ENCODE results near the gene ARL6IP5.

The ARL6IP5 gene

DNA sequence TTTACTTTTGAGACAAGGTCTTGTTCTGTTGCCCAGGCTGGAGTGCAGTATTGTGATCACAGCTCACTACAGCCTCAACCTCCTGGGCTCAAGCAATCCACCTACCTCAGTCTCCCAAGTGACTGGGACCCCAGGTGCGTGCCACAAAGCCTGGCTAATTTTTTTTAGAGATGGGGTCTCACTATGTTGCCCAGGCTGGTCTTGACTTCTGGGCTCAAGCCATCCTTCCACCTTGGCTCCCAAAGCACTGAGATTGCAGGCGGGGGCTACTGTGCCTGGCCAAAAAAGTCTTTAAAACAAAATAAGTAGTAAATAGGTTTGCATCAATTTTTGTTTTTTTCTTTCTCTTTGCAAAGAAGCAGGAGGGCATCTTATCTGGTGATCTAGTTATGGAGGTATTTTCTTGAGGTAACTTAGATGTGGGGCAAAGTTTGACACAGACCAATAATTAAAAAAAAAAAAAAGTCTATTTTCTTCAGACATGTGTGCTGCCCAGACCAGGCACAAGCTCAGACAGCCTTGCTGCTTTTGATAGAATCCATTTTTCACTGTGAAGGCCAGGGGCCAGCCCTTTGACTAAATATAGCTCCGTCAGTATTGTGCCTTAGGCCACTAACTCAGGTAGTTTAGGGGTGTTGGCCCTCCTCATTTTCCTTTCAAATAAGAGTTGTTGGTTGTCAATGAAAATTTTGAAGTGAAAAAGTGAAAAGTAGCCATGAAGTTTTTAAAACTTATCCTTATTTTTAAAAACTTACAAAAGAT, 2.5 kb downstream of the ARL6IP5 start:
- no peak for DNase-seq

GRCh38 chr3:69088063-69088462, 3.3 kb downstream of the ARL6IP5 start:
- no peak for DNase-seq

DNA sequence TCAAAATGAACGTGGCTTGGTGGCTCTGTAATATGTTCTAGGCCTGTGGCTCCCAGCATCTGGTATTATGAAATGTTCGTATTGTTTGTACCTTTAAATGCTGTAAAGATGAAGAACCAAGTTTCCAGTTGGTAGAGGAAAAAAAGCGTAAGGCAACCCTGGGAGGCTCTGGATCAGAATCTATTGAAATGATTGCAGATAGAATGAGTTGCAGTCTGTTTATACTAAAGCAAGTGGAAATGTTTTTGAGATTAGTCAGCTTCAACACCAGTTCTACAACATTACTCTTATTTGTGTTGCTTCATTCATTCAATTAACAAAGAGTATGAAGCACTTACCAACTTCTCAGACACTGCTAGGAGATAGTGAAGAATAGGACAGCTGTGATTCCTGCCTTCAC, 5.3 kb downstream of the ARL6IP5 start:
- DNase-seq, result no peak

DNA sequence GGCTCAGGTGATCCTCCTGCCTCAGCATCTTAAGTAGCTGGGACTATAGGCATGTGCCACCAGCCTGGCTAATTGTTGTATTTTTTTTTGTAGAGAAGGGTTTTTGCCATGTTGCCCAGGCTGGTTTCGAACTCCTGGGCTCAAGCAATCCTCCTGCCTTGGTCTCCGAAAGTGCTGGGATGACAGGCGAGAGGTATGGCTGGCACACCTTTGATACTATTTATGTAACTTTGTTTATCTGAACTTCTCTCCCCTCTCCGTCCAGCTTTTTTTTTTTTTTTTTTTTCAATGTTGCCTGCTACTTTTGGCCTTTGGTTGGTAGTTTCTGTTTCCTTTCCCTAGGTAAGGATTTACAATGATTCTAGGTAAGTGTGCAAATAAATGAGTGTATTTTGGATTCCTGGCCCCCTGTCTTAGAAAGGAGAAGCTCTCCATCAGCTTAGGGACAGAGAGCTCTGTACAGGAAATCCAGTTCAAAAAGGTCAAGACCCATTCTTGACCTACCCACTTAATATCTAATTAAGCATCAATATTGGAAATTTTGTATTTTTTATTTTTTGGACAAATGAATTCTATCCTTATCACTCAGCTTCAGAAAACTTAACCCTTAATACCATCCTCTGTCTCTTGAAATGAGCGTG, 6.8 kb downstream of the ARL6IP5 start:
- DNase-seq, result no peak

DNA sequence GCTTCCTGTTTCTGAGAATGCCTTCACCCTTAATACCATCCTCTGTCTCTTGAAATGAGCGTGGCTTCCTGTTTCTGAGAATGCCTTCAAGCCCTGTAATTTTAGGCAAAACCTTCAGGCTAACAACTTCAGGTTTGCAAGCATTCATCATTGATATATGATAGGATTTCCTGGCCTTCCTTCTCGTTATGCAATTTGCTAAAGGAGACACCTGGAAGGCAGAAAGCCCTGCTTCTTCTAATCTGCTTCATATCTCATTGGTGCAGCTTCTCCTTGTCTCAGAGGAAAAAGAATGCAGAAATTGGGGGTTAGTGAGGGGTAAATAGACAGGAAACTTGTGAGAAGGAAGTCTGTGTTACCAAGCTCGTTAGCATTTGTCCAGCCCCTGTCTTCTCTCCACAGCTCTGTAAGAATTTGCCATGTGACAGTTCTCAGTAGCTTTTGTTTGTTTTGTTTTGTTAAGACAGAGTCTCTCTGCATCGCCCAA, 7.3 kb downstream of the ARL6IP5 start:
- no peak for DNase-seq

DNA sequence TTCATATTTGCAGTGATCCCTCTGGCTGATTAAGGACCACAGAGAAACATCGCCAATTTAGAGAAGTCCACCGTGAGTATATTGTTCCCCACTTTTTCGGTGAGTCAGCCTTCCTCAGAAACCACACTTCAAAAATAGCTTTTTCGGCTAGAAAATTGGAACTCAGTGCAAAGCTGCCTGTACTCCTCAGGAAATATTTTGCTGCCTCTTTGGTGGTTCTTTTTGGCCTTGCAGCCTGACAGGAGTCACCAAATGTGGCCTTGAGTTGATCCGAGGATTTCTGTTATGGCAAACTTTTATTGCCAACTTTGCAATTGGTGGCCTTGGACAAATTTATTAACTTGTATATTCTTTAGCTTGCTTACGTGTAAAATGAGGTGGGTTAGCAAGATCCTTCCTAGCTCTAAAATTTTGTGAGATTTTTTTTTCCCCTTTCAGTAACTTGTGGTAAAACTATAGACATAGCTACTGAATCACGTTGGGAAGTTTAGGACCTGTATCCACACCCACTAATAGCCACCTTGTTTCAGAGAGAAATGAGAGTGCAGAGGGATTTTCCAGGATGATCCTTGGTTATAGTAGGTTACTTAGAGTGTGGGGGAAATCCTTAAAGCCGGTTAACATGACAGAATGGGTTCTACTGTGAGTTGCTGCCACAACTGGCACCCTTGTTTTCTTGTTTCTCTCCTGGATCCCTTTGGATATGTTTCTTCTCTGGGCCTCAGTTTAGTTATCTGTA, 9.9 kb downstream of the ARL6IP5 start:
- no peak for DNase-seq

GRCh38 chr3:69095636-69096035, 10.9 kb downstream of the ARL6IP5 start:
- DNase-seq, result no peak

DNA sequence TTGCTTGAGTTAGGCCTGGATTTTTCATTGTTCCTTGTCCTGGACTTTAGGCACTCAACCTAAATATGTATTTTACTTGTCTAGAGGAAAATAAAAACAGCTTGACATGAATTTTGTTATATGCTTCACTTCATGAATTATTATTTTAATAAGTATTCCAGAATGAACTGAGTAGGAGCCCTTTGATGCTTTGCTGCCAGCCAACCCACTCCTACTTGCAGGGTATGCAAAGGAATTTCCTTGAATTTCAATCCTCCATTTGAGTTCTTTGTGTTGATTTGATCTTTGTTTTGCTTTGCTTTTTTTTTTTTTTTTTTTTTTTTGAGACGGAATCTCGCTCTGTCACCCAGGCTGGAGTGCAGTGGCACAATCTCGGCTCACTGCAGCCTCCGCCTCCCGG, 11.6 kb downstream of the ARL6IP5 start:
- no peak for DNase-seq

DNA sequence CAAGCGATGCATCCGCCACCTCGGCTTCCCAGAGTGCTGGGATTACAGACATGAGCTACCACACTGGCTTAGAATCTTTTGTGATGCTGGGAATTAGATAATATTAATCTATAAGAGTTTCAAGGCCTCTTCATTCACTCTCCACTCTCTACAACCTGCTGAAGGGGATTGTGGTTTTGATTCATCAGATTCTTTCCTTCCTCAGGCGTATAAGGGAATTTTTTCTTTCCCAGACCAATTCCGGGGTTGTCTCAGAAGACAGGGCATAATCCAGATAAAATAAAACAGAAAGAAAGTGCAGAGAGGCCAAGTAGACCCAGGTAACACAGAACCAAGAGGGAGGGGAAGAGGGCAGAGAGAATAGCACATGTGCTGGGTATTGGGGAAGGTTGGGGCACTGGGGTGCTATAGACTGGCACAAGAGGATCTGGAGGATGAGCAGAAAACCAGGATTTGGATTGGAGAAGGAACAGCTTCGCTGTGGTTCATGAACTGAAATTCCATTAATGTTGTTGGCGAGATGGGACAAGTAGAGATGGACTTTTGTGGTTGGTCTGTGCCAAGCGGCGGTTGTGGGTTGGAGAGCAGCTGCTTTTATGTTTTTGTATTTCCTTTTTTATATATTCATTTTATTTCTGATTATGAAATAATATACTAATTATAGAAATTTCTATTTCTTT, 12.8 kb downstream of the ARL6IP5 start:
- DNase-seq, result no peak

GRCh38 chr3:69099576-69099975, 14.8 kb downstream of the ARL6IP5 start:
- no peak for DNase-seq

DNA sequence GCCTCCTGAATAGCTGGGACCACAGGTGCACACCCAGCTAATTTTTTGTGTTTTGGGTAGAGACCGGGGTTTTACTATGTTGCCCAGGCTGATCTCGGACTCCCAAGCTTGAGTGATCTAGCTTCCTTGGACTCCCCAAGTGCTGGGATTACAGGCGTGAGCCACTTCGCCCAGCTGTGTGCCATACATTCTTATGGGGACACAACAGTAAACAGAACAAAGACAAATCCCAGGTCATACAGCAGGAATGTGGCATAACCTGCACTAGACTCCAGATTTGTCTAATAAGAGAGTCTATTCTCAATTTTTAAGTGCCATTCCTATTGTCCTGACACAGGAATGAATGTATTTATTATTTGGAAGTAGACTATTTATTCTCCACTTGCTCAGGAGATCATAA, 17.6 kb downstream of the ARL6IP5 start:
- DNase-seq, result no peak

DNA sequence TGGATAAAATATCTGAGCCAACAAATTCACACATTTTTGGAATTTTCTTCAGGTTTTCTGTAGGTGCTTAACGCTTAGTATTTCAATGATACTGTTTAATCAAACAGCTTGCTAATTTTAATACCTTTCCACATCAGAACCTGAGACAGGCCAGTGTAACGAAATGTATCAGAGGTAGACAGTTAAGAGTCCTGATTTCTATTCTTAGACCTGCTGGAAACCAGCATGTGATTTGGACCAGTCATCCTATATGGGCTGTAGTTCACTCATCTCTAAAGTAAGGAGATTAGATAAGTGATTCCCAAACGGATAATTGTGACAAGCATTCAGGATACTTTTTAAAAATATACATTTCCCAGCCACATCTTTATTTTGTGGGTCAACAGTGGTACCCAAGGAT, 18.4 kb downstream of the ARL6IP5 start:
- DNase-seq, result no peak

DNA sequence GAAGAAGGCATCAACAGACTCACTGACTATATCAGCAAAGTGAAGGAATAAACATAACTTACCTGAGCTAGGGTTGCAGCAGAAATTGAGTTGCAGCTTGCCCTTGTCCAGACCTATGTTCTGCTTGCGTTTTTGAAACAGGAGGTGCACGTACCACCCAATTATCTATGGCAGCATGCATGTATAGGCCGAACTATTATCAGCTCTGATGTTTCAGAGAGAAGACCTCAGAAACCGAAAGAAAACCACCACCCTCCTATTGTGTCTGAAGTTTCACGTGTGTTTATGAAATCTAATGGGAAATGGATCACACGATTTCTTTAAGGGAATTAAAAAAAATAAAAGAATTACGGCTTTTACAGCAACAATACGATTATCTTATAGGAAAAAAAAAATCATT, 19.8 kb downstream of the ARL6IP5 start:
- no peak for DNase-seq

DNA sequence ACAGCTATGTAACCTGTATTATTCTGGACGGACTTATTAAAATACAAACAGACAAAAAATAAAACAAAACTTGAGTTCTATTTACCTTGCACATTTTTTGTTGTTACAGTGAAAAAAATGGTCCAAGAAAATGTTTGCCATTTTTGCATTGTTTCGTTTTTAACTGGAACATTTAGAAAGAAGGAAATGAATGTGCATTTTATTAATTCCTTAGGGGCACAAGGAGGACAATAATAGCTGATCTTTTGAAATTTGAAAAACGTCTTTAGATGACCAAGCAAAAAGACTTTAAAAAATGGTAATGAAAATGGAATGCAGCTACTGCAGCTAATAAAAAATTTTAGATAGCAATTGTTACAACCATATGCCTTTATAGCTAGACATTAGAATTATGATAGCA, 20.6 kb downstream of the ARL6IP5 start:
- DNase-seq, result no peak

GRCh38 chr3:69107841-69108240, 23.1 kb downstream of the ARL6IP5 start:
- no peak for DNase-seq

GRCh38 chr3:69108811-69109210, 24.1 kb downstream of the ARL6IP5 start:
- DNase-seq, result no peak

- DNase-seq, result no peak
These were observed 26.3 kb downstream of the ARL6IP5 start for GRCh38 chr3:69110941-69111546.

GRCh38 chr3:69113536-69113935, 28.8 kb downstream of the ARL6IP5 start:
- no peak for DNase-seq

DNA sequence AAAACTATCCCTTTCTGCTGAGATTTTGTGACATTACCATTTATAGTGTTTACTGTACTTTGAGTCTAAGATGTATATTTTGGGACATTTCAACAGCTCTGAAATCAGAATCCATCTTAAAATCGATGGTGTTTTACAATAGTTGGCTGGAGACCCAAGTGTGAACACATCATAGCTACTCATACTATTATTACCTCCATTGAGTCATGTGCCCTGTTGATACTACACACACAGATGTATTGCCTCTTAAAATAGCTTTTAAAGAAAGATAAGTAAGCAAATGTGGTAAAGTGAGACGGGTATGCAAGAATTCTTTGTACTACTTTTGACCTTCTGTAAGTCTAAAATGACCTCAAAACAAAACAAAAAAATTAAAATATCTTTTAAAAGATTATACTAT, 31.0 kb downstream of the ARL6IP5 start:
- DNase-seq, result no peak

- no peak for DNase-seq
These were observed 31.4 kb downstream of the ARL6IP5 start for GRCh38 chr3:69116162-69116561.

DNA sequence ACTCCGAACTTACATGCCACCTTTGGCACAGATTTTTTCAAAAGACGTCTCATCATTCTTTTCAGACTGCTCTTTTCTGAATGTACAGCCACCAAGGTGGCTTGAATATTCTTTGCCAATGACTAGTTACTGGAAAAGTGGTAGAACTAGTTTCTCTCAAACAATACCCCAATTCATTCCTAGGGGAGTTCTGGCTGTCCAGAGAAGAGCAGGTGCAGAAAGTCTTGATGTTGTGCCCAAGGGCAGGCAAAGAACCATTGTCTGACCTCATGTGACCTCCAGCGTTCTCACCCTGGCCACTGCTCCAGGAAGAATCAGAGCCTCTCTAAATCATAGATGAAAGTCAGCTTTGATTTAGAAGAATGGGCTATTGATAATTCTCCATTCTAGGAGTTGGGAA, 32.2 kb downstream of the ARL6IP5 start:
- no peak for DNase-seq

DNA sequence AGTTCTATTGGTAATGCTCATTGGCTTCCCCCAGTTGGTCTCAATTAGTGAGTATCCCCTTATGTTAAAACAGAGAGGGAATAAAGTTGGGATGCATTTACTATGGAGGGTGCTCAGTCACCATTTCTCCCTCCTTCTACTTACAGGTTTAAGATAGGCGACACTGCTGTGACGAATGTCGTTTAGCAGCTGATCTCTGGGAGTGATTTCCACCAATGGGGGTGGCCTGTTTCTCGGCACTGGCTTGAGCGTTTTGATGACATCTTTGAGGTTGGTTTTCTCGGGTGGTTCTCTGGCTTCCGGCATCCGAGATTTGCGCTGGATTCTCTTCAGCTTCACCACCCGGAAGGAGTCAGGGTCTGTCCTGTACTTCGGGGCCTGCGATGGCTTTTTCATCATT, 33.8 kb downstream of the ARL6IP5 start:
- DNase-seq, result no peak

- DNase-seq, result no peak
These were observed 34.4 kb downstream of the ARL6IP5 start for GRCh38 chr3:69119138-69119537.
